HG03280 (cell line): ENCODE measurements around the gene CISD2.
"Not testable (repeated sequence)": the region's sequence is repeated elsewhere in the genome, so short reads cannot be mapped to it uniquely, and the experiment has no call there.

Experiments
- ATAC-seq: cut with Tn5 transposase; IDR thresholded peaks from one replicate; pipeline ENCODE4 v1.9.1; 2021; ENCODE audit warnings: mild to moderate bottlenecking, moderate library complexity; ENCODE audit not compliant: unreplicated experiment

CISD2 gene

GRCh38 chr4:102901804-102902203 is 33.0 kb downstream of the CISD2 start:
- no peak for ATAC-seq

GRCh38 chr4:102918859-102919258 is 50.1 kb downstream of the CISD2 start:
- no peak for ATAC-seq

- not testable (repeated sequence) for ATAC-seq
Observed at GRCh38 chr4:102919697-102920096, 50.9 kb downstream of the CISD2 start.

GRCh38 chr4:102935716-102936115 is 66.9 kb downstream of the CISD2 start:
- ATAC-seq: no peak

- not testable (repeated sequence) for ATAC-seq
Observed at GRCh38 chr4:102938063-102938462, 69.3 kb downstream of the CISD2 start.
